Measurements from ENCODE around the gene PARP2.
"Not testable (repeated sequence)": the region's sequence is repeated elsewhere in the genome, so short reads cannot be mapped to it uniquely, and the experiment has no call there.

PARP2 gene

GRCh38 chr14:20346713-20347112, 3.3 kb downstream of the PARP2 start:
- no peak for DNase-seq (ENCODE audit: low spot score)

GRCh38 chr14:20347747-20348146, 4.3 kb downstream of the PARP2 start:
- DNase-seq (ENCODE audit: low spot score): no peak

DNA sequence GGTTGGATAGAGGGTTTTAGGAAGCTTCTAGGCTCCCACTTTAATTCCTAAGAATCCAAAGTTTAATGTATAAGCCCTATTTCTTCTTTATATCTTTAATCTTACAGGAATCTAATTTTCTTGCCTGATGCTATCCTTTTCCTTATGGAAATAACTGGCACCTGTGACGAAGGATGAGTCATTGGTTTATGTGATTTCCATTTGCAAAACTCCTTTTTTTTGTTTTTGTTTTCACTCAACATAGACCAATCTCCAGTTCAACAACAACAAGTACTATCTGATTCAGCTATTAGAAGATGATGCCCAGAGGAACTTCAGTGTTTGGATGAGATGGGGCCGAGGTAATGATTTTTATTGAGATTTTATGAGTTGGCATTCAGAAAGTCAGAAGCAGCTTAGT, 6.8 kb downstream of the PARP2 start:
- no peak for DNase-seq (ENCODE audit: low spot score)

DNA sequence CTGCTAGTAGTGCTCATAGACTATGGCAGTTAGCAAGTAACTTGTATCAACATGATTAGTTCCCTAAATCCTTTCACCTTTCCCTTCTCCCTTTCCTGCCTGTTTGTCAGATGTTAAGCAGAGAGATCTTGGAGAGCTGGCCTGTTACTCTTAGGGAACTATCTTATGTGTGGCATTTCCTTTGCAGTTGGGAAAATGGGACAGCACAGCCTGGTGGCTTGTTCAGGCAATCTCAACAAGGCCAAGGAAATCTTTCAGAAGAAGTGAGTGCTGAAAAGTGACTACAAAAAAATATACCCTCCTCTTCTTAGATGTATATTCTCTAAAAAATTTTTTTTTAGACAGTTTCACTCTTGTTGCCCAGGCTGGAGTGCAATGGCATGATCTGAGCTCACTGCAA, 7.4 kb downstream of the PARP2 start:
- DNase-seq (ENCODE audit: low spot score): peak; percentile 34

GRCh38 chr14:20356422-20356821, 13.0 kb downstream of the PARP2 start:
- no peak for DNase-seq (ENCODE audit: low spot score)

GRCh38 chr14:20358474-20358873, 15.0 kb downstream of the PARP2 start:
- not testable (repeated sequence) for DNase-seq (ENCODE audit: low spot score)

DNA sequence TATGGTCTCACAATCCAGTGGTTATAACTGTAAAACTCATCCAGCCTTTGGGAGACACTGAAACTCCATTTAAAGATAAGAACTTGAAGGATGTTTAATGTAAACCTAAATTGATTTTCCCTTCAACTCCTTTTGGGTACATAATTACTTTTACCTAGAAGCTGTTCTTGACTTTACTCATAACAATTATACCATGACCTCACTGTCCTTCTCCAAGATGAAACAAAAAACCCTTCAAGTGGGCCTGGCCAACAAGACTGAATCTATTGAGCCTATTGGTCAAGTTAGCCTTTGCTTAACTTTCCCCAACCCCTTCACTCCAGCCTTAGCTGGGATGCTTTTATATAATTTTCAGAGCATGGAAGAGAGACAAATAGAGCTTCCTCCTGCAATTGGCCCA, 22.5 kb downstream of the PARP2 start:
- no peak for DNase-seq (ENCODE audit: low spot score)

DNA sequence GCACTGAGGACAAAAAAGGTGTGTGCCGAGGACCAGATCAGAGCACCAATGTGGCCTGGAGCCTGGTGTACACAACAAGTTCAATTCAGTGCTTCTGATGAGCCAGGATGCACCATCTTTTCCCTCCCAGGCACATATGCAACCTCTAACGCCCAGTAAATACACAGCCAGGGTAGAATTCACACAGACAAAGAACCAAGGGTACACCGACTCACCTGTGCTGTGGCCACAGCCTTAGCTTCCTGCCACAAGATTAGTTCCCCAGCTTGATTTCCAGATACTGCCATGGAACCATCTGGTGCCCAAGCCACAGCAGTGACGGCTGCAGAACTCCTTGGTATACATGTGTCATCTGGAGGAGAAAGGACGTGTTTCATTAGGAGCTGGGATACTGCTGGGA, 29.4 kb downstream of the PARP2 start:
- no peak for DNase-seq (ENCODE audit: low spot score)

DNA sequence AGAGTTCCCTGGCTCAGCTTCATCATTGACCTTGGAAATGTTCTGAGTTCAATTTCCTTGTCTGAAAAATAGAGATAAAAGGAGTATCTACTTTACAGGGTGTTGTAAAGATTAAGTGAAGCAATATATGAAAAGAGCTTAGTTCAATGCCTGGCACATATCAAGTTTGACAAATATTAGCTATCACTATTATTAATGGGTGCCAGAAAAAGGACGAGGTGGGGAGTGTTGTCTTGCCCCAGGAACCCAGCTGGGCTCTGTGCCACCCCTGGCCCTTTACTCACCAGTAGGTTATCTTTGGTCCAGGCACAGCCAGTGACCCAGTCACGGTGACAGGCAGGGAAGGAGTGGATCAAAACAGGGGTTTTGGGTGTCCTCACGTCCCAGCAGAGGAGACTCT, 32.0 kb downstream of the PARP2 start:
- no peak for DNase-seq (ENCODE audit: low spot score)

GRCh38 chr14:20376071-20376588, 32.7 kb downstream of the PARP2 start:
- DNase-seq (ENCODE audit: low spot score): no peak

- no peak for DNase-seq (ENCODE audit: low spot score)
Measured at GRCh38 chr14:20377171-20377570, 33.7 kb downstream of the PARP2 start.

DNA sequence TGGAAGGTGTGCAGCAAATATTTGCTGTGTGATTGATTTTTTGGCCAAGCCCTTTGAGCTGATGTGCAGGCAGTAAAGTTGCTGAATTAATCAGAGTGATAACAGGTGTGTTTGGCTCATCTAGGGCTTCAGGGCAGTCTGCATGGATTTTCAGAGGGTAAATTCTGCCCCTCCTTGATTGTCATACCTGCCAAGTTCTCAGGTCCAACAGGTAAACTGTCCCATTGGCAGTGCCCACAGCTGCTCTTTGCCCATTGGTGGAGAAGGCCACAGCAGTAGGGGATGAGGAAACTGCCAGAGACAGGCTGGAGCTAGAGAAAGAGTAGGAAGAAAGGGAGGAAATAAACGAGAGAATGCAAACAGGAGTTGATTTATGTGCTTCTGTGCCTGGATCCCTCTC, 36.3 kb downstream of the PARP2 start:
- DNase-seq (ENCODE audit: low spot score): no peak

- no peak for DNase-seq (ENCODE audit: low spot score)
Measured at GRCh38 chr14:20380681-20381080, 37.2 kb downstream of the PARP2 start.

GRCh38 chr14:20381341-20381740, 37.9 kb downstream of the PARP2 start:
- DNase-seq (ENCODE audit: low spot score): no peak

DNA sequence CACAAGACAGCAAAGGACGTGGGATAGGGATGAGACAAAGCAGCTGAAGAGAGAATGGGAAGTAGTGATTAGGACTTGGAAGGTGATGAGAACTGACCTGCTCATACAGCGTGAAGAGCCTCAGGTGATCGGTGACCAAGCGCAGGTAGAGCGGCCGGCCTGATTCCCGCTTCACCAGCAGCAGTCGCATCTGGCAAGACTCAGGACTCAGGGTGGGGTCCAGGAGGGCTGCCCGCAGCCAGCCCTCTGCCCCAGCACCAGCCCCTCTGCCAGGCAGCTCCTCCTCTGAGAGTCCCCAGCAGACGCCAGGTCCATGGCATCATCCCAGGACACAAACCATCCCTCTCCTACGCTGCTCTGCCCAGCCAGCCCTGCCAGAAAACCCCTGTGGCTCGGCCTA, 39.1 kb downstream of the PARP2 start:
- no peak for DNase-seq (ENCODE audit: low spot score)

DNA sequence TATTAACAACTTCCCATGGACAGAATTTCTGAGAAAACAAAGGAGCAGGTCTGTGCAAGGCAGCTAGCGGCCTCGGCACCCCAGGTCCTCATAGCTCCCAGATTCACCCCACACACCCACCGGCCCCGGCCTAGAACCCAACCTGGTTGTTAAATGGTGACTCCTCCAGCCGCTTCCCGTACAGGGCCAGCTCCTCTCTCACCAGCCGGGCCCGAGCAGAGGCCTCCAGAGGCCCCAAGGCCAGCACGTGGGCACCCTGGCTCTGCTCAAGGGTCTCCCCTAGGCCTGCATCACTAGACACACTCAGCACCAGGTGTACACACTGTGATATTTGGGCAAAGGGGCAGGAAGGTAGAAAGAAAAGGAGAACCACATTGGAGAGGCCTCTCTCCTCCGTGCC, 39.6 kb downstream of the PARP2 start:
- DNase-seq (ENCODE audit: low spot score): no peak

DNA sequence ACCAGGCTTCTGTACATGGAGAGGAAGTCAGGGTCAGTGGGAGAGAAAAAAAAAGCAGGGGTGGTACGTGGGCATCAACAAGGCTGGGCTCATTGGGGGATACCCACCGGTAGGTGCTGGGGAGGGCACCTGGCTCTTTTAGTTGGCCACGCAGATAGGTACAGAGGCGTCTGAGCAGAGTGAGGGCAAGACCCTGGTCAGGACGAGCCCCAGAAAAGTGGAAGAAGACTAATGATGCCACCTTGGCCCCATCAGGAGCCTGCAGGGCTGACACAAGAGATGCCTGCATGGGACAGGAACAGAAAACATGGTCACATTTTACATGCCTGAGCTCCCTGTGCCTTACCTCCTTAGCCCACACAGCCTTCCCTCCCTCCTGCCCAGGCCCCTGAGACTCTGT, 40.2 kb downstream of the PARP2 start:
- no peak for DNase-seq (ENCODE audit: low spot score)

- DNase-seq (ENCODE audit: low spot score): no peak
Measured at GRCh38 chr14:20384321-20384720, 40.9 kb downstream of the PARP2 start.

- DNase-seq (ENCODE audit: low spot score): no peak
Measured at GRCh38 chr14:20384886-20385285, 41.5 kb downstream of the PARP2 start.

DNA sequence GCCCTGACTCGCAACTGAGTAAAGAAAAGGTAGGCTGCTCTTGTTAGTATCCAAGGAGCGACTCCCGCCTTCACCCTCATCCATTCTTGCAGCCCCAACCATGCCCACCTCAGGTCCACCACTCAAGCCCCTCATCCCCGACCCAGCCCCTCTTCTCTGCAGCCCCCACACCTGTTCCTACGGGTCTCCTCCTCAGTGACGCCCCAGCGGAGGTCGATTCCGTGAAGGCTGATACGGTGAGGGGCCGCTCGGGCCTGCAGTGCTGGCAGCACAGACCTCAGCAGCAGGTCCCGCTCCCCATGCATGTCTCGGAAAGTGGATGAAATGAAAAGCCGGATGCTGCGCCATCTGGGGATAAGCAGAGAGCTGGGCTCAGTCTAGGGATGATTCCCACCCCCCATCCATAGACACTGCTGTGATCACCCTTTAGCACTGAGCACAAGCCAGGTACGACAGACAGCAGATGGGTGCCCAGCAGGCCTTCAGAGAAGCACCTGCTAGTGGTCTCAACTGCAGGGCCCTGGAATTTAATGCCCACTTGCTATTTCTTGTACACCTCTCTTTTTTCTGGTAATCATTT, 42.9 kb downstream of the PARP2 start:
- peak; percentile 91 for DNase-seq (ENCODE audit: low spot score)

- DNase-seq (ENCODE audit: low spot score): no peak
Measured at GRCh38 chr14:20387576-20387975, 44.1 kb downstream of the PARP2 start.

DNA sequence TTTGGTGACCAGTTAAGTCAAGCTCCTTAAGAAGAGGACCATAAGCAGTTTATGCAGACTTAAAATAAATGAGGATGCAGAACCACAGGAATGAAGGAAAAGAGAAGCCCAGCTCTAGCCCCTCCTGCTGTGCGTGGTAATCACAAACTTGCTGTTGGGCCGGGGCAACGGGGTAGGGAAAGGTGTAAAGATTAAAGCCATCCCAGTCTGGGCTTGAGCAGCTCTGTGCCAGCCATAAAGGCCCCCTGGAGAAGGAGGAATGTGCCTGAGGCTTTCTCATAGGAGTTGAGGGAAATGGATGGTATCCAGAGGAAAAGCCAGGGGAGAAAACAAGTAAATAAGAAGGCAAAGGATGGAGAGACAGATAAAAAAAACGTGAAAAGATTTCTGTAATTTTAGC, 44.7 kb downstream of the PARP2 start:
- no peak for DNase-seq (ENCODE audit: low spot score)

GRCh38 chr14:20391505-20391904, 48.1 kb downstream of the PARP2 start:
- no peak for DNase-seq (ENCODE audit: low spot score)

DNA sequence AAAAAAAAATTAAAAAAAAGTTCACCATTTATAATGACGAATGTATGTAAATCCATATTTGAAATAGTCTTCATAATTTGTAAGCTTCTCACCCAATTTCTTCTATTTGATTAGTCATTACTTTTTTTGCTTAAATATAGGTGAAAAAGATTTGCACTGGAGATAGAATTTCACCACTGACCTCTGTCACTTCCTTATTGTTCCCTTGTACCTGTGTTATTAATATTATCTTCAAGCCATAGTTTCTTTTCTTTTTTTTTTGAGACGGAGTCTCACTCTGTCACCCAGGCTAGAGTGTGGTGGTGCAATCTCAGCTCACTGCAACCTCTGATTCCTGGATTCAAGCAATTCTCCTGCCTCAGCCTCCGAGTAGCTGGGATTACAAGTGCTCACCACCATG, 54.1 kb downstream of the PARP2 start:
- no peak for DNase-seq (ENCODE audit: low spot score)

DNA sequence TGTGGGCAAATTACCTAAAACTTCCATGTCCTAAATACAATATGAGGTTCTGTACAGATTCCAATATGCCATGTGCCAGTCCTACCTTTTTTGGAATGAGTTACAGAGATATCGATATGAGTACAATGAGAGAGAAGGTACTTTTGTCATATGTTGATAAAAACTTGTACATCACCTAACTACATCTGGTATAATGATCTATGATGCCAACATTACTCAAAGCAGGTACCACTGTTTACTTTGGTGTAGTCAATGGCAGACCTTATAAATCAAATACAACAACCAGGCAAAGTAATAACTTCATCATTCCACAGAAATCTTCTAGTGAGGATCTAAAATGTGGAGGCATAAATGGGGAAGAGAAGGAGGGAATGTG, 57.1 kb downstream of the PARP2 start:
- no peak for DNase-seq (ENCODE audit: low spot score)
